ENCODE measurements around the gene BCL6.

DNA sequence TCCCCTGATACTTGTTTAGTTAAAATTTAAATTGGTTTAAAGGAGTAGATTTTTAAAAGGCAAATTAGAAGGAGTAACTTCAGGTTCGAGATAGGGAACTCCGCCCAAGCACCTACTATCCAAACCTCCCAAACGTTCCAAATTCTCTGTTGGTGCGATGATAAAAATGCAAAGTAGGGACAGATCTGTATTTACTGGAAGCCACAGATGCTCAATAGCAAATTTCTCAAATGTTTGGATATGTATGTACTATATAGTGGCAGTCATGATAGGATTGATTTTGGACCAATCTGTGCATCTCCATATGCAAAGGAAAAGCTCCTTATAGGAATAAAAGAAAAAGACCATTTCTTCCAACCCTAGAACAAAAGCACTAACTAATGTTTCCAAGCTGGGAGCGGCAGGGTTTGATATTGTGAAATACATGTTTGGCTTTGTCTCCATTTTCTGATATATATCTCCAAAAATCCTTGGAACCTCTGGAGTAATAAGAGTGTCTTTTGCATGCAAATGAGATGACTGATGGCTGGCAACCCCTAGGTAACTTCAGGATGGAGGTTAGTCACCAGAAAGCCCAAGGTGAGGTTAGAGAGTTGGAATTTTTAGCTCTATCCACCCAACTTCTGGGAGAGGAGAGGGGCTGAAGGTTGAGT, 58.5 kb downstream of the BCL6 start:
- TF ChIP-seq, protein P1, sequence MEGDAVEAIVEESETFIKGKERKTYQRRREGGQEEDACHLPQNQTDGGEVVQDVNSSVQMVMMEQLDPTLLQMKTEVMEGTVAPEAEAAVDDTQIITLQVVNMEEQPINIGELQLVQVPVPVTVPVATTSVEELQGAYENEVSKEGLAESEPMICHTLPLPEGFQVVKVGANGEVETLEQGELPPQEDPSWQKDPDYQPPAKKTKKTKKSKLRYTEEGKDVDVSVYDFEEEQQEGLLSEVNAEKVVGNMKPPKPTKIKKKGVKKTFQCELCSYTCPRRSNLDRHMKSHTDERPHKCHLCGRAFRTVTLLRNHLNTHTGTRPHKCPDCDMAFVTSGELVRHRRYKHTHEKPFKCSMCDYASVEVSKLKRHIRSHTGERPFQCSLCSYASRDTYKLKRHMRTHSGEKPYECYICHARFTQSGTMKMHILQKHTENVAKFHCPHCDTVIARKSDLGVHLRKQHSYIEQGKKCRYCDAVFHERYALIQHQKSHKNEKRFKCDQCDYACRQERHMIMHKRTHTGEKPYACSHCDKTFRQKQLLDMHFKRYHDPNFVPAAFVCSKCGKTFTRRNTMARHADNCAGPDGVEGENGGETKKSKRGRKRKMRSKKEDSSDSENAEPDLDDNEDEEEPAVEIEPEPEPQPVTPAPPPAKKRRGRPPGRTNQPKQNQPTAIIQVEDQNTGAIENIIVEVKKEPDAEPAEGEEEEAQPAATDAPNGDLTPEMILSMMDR (IDR thresholded peaks at IDR 0.05; ENCODE audit: extremely low read depth in 1 of 2, insufficient read depth in 1 of 2, low read depth in 1 of 2, low read length in 2 of 2) = no peak
- TF ChIP-seq, protein P2, sequence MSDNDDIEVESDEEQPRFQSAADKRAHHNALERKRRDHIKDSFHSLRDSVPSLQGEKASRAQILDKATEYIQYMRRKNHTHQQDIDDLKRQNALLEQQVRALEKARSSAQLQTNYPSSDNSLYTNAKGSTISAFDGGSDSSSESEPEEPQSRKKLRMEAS (IDR thresholded peaks at IDR 0.05; ENCODE audit: insufficient read depth, insufficient read length) = no peak
- TF ChIP-seq POLR2A (IDR thresholded peaks at IDR 0.05; ENCODE audit: low read depth, low read length) = no peak
- no peak for TF ChIP-seq EZH2 (IDR thresholded peaks at IDR 0.05; ENCODE audit: borderline replicate concordance, low read depth, low read length, severe bottlenecking)
- TF ChIP-seq FOS (IDR thresholded peaks at IDR 0.05; ENCODE audit: borderline replicate concordance, insufficient read depth, low read length) = no peak
- no peak for TF ChIP-seq POLR2AphosphoS5 (IDR thresholded peaks at IDR 0.05; ENCODE audit: insufficient read depth, low read depth, low read length)
- TF ChIP-seq MYC (IDR thresholded peaks at IDR 0.05; ENCODE audit: low read depth, low read length) = no peak
- TF ChIP-seq GATA2 (IDR thresholded peaks at IDR 0.05; ENCODE audit: insufficient read depth, insufficient read length, low read depth, low read length) = no peak
- TF ChIP-seq JUN (IDR thresholded peaks at IDR 0.05; ENCODE audit: borderline replicate concordance, insufficient read depth, insufficient read length, low read depth) = no peak

All from endothelial cell of umbilical vein (primary cell).